ENCODE data around the gene CSTF3.

DNA sequence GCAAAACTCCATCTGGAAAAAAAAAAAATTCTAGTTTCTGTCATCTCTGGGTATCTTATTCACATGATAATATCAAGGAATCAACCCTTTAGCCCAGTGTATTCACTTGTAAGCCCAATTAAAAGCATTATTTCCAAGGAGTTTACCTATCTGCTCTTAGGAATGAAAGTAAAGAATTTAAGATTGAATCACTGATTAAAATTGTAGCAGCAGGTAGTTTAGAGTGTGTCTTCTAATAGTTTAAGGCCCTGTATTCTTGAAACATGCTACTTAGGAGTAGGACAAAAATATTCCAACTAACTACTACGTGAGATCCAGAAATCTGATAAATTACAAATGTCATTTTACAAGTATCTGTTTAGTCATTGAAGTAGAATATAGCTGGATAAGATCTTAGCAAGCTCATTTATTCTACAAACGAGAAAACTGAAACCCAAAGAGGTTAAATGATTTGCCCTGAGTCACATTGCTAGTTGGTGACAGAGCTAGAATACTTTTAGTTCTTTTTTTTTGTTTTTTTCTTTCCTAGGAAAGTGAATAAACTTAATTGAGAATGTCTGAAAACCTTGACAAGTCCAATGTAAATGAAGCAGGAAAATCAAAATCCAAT lies 118.0 kb downstream of the CSTF3 start:
- TF ChIP-seq EZH2phosphoT487 (IDR thresholded peaks at IDR 0.05; ENCODE audit: borderline replicate concordance, low read depth, low read length) (no peak), CTCF (conservative IDR thresholded peaks at IDR 0.05; ENCODE audit: low read length) (no peak)

All from OCI-LY7 (cell line).